ENCODE results near the gene COG5.

Gene COG5

GRCh38 chr7:107446988-107447387 lies 116.7 kb downstream of the COG5 start:
- Mint-ChIP-seq H3K9me3 (peaks cover 6% of the 10 kb centered on the region), H3K27me3 (ENCODE audit: low read depth, poor library complexity) (no peaks in the 10 kb centered on the region), H3K27ac (no peak overlapping the region), H3K4me1 (no peaks in the 10 kb centered on the region), H3K36me3 (ENCODE audit: low read depth) (peaks cover 25% of the 10 kb centered on the region), H3K4me3 (no peak overlapping the region)
- TF ChIP-seq CTCF (IDR thresholded peaks at IDR 0.05): no peak
- DNase-seq: no peak

GRCh38 chr7:107446531-107446930 lies 117.2 kb downstream of the COG5 start:
- Mint-ChIP-seq H3K4me1 (no peaks in the 10 kb centered on the region), H3K27ac (no peak overlapping the region), H3K4me3 (no peak overlapping the region), H3K27me3 (ENCODE audit: low read depth, poor library complexity) (no peaks in the 10 kb centered on the region), H3K9me3 (peaks cover 11% of the 10 kb centered on the region), H3K36me3 (ENCODE audit: low read depth) (peaks cover 30% of the 10 kb centered on the region)
- DNase-seq: no peak
- TF ChIP-seq CTCF (IDR thresholded peaks at IDR 0.05): no peak

- Mint-ChIP-seq H3K4me3 (no peak overlapping the region), H3K36me3 (ENCODE audit: low read depth) (peaks cover 23% of the 10 kb centered on the region), H3K4me1 (peaks cover 5% of the 10 kb centered on the region), H3K27ac (no peak overlapping the region), H3K27me3 (ENCODE audit: low read depth, poor library complexity) (no peaks in the 10 kb centered on the region), H3K9me3 (peaks cover 15% of the 10 kb centered on the region)
- no peak for TF ChIP-seq CTCF (IDR thresholded peaks at IDR 0.05)
- DNase-seq: no peak
These were observed 121.0 kb downstream of the COG5 start for GRCh38 chr7:107442678-107443077.

GRCh38 chr7:107441581-107442422 lies 121.9 kb downstream of the COG5 start:
- TF ChIP-seq CTCF (IDR thresholded peaks at IDR 0.05): no peak
- Mint-ChIP-seq H3K36me3 (ENCODE audit: low read depth) (peaks cover 23% of the 10 kb centered on the region), H3K9me3 (peaks cover 15% of the 10 kb centered on the region), H3K27me3 (ENCODE audit: low read depth, poor library complexity) (no peaks in the 10 kb centered on the region), H3K4me1 (peaks cover 5% of the 10 kb centered on the region), H3K4me3 (no peak overlapping the region), H3K27ac (no peak overlapping the region)
- no peak for DNase-seq

- Mint-ChIP-seq H3K4me1 (peaks cover 5% of the 10 kb centered on the region), H3K27ac (peak overlapping the region; percentile 4), H3K4me3 (no peak overlapping the region), H3K9me3 (peaks cover 26% of the 10 kb centered on the region), H3K27me3 (ENCODE audit: low read depth, poor library complexity) (no peaks in the 10 kb centered on the region), H3K36me3 (ENCODE audit: low read depth) (peaks cover 41% of the 10 kb centered on the region)
- DNase-seq: no peak
- no peak for TF ChIP-seq CTCF (IDR thresholded peaks at IDR 0.05)
These were observed 124.7 kb downstream of the COG5 start for GRCh38 chr7:107439025-107439424.

- Mint-ChIP-seq H3K27ac (no peak overlapping the region), H3K4me3 (no peak overlapping the region), H3K36me3 (ENCODE audit: low read depth) (peaks cover 45% of the 10 kb centered on the region), H3K9me3 (peaks cover 36% of the 10 kb centered on the region), H3K4me1 (peaks cover 5% of the 10 kb centered on the region), H3K27me3 (ENCODE audit: low read depth, poor library complexity) (no peaks in the 10 kb centered on the region)
- DNase-seq: no peak
- TF ChIP-seq CTCF (IDR thresholded peaks at IDR 0.05): no peak
These were observed 128.0 kb downstream of the COG5 start for GRCh38 chr7:107435749-107436148.
